HCT116 (cell line): ENCODE measurements around the gene NOL11.

Source experiments
- CTCF ChIP-seq, 3 experiments: fragments of 200-600 bp in 1 of 3; sonication (generic) in 1 of 3; IDR thresholded peaks in 2 of 3; conservative IDR thresholded peaks in 1 of 3; 2 replicates each; pipeline ENCODE4 v1.5.1; 2012 to 2017; ENCODE audit warnings: low read depth in 2 of 3, low read length in 2 of 3, antibody characterized with exemption in 1 of 3, borderline replicate concordance in 1 of 3, control low read depth in 1 of 3, mild to moderate bottlenecking in 1 of 3, mixed read lengths in 1 of 3, mixed run types in 1 of 3, moderate library complexity in 1 of 3; ENCODE audit not compliant: insufficient read depth in 1 of 3
- YY1 ChIP-seq: IDR thresholded peaks from 2 replicates; pipeline ENCODE4 v1.6.1; 2011; ENCODE audit warnings: low read length, low read depth, moderate library complexity, mild to moderate bottlenecking; ENCODE audit not compliant: insufficient replicate concordance; ENCODE audit errors: extremely low read depth
- TF ChIP-seq, protein P1 (sequence below): IDR thresholded peaks from 2 replicates; pipeline ENCODE4 v1.6.1; 2012; ENCODE audit warnings: low read depth

DNA sequence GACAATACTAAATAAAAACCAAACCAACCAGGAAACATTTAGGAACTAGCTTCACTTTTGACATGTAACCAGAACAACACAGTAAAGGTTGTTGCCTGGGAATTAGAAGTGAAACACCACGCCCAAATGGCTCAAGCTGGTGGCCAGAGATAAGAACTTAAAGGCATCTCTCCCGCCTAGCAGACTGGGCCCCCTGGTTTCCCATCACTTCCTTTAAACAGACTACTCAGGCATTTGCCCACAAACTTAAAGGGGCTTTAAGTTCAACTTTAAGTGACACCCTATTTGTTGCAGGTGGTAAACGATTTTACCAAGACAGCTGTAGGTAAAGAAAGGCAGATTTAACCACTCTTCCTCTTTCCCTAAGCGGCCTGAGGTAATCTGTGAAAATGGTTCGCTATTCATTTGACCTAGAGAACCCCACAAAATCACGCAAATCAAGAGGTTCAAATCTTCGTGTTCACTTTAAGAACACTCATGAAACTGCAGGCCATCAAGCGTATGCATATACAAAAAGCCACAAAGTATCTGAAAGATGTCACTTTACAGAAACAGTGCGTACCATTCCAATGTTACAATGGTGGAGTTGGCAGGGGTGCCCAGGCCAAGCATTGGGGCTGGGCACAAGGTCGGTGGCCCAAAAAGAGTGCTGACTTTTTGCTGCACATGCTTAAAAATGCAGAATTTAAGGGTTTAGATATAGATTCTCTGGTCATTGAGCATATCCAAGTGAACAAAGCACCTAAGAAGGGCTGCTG, 66.8 kb downstream of the NOL11 start:
- TF ChIP-seq CTCF (IDR thresholded peaks at IDR 0.05 in 2 of 3, conservative IDR thresholded peaks at IDR 0.05 in 1 of 3; ENCODE audit: borderline replicate concordance in 1 of 3, insufficient read depth in 1 of 3, low read depth in 2 of 3, low read length in 2 of 3): no peak
- TF ChIP-seq, protein P1, sequence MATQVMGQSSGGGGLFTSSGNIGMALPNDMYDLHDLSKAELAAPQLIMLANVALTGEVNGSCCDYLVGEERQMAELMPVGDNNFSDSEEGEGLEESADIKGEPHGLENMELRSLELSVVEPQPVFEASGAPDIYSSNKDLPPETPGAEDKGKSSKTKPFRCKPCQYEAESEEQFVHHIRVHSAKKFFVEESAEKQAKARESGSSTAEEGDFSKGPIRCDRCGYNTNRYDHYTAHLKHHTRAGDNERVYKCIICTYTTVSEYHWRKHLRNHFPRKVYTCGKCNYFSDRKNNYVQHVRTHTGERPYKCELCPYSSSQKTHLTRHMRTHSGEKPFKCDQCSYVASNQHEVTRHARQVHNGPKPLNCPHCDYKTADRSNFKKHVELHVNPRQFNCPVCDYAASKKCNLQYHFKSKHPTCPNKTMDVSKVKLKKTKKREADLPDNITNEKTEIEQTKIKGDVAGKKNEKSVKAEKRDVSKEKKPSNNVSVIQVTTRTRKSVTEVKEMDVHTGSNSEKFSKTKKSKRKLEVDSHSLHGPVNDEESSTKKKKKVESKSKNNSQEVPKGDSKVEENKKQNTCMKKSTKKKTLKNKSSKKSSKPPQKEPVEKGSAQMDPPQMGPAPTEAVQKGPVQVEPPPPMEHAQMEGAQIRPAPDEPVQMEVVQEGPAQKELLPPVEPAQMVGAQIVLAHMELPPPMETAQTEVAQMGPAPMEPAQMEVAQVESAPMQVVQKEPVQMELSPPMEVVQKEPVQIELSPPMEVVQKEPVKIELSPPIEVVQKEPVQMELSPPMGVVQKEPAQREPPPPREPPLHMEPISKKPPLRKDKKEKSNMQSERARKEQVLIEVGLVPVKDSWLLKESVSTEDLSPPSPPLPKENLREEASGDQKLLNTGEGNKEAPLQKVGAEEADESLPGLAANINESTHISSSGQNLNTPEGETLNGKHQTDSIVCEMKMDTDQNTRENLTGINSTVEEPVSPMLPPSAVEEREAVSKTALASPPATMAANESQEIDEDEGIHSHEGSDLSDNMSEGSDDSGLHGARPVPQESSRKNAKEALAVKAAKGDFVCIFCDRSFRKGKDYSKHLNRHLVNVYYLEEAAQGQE: no peak
- TF ChIP-seq YY1: no peak
